ENCODE results near the gene COL5A2. TPM values are rescaled to one million over a fixed set of nuclear protein-coding genes. Genes with fewer than 3 reads are reported as not detected.

Gene COL5A2
- total and polyA plus RNA-seq, 10 of the 15 experiments (the other 5 are each of a cell fraction or from before 2014, with no cell fraction given) = 0.04 to 0.85 (median 0.39) TPM

GRCh38 chr2:188997263-188997662, 182.3 kb downstream of the COL5A2 start (continued):
- TF ChIP-seq CEBPZ (IDR thresholded peaks at IDR 0.05; ENCODE audit: low read depth, low read length) = no peak
- TF ChIP-seq ESRRA (IDR thresholded peaks at IDR 0.05; ENCODE audit: low read length) = no peak
- no peak for TF ChIP-seq WRNIP1 (IDR thresholded peaks at IDR 0.05; ENCODE audit: borderline replicate concordance, low read depth, low read length)
- TF ChIP-seq USF1 (IDR thresholded peaks at IDR 0.05; ENCODE audit: borderline replicate concordance, extremely low read length, insufficient read depth, low read depth, low read length) = no peak
- no peak for TF ChIP-seq HDAC2 (IDR thresholded peaks at IDR 0.05)
- TF ChIP-seq CHD1 (IDR thresholded peaks at IDR 0.05; ENCODE audit: low read depth, low read length) = no peak
- no peak for TF ChIP-seq SIX5 (IDR thresholded peaks at IDR 0.05; ENCODE audit: low read depth, low read length, severe bottlenecking)
- no peak for TF ChIP-seq FOXK2 (IDR thresholded peaks at IDR 0.05)
- no peak for TF ChIP-seq E2F8 (IDR thresholded peaks at IDR 0.05; ENCODE audit: low read depth, partially characterized antibody)

All from GM12878 (cell line).